ENCODE results near the gene NUCB2.

DNA sequence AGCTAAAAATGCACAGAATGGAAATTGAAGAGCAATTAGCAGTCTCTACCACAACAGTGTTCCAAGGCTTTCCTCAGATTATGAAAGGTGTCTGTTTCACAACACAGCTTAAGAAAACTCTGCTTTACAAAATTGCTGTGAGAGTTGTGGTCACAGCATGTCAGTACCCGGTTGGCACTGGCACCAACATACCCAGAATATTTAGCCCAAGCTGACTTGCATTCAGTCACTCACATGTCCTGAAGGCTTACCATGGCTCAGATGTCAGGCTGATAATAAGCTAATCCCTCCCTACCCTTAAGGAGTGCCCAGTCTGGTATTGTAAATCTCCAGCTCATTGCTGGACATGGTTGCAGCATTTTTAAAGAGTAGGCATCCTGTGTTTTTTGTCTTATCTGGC is 90.0 kb downstream of the NUCB2 start:
- no peak for TF ChIP-seq HDAC6 (IDR thresholded peaks at IDR 0.05; ENCODE audit: unreplicated experiment)
- no peak for TF ChIP-seq CREB1 (IDR thresholded peaks at IDR 0.05; ENCODE audit: low read depth)
- TF ChIP-seq MYC (IDR thresholded peaks at IDR 0.05; ENCODE audit: insufficient read depth, insufficient read length, insufficient replicate concordance, low read length, severe bottlenecking): no peak
- TF ChIP-seq, protein P1, sequence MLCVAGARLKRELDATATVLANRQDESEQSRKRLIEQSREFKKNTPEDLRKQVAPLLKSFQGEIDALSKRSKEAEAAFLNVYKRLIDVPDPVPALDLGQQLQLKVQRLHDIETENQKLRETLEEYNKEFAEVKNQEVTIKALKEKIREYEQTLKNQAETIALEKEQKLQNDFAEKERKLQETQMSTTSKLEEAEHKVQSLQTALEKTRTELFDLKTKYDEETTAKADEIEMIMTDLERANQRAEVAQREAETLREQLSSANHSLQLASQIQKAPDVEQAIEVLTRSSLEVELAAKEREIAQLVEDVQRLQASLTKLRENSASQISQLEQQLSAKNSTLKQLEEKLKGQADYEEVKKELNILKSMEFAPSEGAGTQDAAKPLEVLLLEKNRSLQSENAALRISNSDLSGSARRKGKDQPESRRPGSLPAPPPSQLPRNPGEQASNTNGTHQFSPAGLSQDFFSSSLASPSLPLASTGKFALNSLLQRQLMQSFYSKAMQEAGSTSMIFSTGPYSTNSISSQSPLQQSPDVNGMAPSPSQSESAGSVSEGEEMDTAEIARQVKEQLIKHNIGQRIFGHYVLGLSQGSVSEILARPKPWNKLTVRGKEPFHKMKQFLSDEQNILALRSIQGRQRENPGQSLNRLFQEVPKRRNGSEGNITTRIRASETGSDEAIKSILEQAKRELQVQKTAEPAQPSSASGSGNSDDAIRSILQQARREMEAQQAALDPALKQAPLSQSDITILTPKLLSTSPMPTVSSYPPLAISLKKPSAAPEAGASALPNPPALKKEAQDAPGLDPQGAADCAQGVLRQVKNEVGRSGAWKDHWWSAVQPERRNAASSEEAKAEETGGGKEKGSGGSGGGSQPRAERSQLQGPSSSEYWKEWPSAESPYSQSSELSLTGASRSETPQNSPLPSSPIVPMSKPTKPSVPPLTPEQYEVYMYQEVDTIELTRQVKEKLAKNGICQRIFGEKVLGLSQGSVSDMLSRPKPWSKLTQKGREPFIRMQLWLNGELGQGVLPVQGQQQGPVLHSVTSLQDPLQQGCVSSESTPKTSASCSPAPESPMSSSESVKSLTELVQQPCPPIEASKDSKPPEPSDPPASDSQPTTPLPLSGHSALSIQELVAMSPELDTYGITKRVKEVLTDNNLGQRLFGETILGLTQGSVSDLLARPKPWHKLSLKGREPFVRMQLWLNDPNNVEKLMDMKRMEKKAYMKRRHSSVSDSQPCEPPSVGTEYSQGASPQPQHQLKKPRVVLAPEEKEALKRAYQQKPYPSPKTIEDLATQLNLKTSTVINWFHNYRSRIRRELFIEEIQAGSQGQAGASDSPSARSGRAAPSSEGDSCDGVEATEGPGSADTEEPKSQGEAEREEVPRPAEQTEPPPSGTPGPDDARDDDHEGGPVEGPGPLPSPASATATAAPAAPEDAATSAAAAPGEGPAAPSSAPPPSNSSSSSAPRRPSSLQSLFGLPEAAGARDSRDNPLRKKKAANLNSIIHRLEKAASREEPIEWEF (IDR thresholded peaks at IDR 0.05; ENCODE audit: insufficient replicate concordance, low read depth, low read length): no peak
- TF ChIP-seq, protein P2, sequence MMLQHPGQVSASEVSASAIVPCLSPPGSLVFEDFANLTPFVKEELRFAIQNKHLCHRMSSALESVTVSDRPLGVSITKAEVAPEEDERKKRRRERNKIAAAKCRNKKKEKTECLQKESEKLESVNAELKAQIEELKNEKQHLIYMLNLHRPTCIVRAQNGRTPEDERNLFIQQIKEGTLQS (IDR thresholded peaks at IDR 0.05; ENCODE audit: borderline replicate concordance, extremely low read depth, low read depth, low read length): no peak
- no peak for TF ChIP-seq SMC3 (IDR thresholded peaks at IDR 0.05; ENCODE audit: borderline replicate concordance, low read length)

All from GM12878 (cell line).